Iris pigment epithelial cell (primary cell): ENCODE data around the gene CARMIL3.
"Not testable (repeated sequence)": the region's sequence is repeated elsewhere in the genome, so short reads cannot be mapped to it uniquely, and the experiment has no call there.

Source experiments
- DNase-seq: peaks from one replicate; pipeline ENCODE4 v3.0.0-alpha.2; 2011; ENCODE audit warnings: low read depth

The CARMIL3 gene

GRCh38 chr14:24095271-24096068 lies 43.7 kb downstream of the CARMIL3 start:
- peak; percentile 12 for DNase-seq

DNA sequence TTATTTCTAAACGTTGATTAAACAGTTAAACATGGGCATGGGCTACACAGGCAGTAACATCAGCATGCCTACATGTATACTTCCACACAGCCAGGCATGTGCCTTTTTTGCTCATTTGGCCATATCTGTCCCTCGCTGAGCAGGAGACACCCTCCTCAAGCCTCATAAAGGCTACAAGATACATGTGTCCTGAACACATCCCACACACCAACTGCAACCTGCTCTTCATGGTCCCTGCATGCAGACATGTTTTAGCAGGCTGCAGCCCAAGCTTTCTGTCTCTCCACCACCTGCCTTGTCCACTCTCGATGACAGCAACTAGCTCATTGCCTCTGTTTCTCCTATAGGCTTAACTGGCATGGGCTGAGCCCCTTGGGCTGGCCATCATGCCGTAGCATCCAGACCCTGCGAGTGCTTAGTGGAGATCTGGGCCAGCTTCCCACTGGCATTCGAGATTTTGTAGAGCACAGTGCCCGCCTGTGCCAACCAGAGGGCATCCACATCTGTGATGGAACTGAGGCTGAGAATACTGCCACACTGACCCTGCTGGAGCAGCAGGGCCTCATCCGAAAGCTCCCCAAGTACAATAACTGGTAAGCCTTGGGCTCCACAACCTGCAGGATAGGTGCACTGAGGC lies 44.9 kb downstream of the CARMIL3 start:
- no peak for DNase-seq

- DNase-seq = no peak
These were observed 46.6 kb downstream of the CARMIL3 start for GRCh38 chr14:24098229-24098926.

DNA sequence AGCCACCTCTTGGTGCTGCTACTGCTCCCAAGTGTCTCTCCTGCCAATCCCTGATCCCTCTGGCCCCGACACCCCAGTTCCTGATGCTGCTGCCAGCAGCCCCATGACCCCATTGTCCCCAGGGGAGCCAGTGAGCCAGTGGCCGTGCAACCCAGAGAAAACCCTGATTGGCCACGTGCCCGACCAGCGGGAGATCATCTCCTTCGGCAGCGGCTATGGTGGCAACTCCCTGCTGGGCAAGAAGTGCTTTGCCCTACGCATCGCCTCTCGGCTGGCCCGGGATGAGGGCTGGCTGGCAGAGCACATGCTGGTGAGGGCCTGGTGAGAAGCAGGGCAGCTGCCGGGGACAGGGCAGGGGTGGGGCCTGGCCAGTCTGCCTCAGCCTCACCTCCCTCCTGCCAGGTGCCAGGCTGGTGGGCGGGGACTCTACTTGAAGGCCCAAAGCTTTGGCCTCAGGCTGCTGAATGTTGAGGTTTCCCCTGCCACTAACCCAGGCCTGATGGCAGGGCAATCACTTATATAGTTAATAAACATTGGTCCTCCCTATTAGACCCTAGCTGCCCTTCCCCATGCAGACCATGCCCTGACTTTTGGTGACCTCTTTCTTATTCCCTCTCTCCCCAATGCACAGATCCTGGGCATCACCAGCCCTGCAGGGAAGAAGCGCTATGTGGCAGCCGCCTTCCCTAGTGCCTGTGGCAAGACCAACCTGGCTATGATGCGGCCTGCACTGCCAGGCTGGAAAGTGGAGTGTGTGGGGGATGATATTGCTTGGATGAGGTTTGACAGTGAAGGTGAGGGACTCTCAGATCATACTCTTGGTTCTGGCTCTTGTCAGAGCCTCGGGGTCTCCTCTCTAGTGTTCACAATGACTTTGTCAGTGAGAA lies 47.4 kb downstream of the CARMIL3 start:
- no peak for DNase-seq

GRCh38 chr14:24100197-24100981 lies 48.6 kb downstream of the CARMIL3 start:
- DNase-seq = no peak

- DNase-seq = no peak
These were observed 49.2 kb downstream of the CARMIL3 start for GRCh38 chr14:24100982-24101494.

DNA sequence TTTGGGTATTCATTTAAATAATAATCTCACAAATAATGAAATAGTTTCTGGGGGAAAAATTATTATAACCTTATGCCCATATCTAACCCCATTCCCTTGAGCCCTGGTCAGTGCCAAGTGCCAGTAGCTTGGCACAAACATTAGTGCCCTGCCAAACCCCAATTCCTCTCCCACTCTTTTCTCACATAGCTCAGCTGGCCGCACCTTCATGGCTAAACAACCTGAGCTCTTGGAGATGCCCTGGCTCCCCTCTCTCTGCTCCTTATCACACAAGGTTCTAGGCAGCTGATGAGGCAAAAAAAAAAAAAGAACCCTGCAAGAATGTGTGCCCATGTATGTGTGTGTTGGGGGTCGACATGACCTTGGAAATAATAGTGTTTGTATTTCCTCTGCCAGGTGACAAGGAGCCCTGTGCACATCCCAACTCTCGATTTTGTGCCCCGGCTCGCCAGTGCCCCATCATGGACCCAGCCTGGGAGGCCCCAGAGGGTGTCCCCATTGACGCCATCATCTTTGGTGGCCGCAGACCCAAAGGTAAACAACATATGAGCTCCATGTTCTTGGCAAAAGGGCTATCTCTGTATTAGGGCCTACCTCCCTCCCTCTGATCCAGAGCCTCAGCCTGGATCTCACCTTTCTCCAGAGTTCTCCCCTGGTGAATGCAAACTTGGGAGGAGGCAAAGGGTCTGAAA lies 50.7 kb downstream of the CARMIL3 start:
- no peak for DNase-seq

DNA sequence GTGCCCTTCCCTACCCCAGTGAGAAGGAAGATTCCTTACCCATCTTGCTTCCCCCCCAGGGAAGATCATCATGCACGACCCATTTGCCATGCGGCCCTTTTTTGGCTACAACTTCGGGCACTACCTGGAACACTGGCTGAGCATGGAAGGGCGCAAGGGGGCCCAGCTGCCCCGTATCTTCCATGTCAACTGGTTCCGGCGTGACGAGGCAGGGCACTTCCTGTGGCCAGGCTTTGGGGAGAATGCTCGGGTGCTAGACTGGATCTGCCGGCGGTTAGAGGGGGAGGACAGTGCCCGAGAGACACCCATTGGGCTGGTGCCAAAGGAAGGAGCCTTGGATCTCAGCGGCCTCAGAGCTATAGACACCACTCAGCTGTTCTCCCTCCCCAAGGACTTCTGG lies 51.6 kb downstream of the CARMIL3 start:
- DNase-seq = no peak

- DNase-seq = not testable (repeated sequence)
These were observed 53.9 kb downstream of the CARMIL3 start for GRCh38 chr14:24105609-24106239.

DNA sequence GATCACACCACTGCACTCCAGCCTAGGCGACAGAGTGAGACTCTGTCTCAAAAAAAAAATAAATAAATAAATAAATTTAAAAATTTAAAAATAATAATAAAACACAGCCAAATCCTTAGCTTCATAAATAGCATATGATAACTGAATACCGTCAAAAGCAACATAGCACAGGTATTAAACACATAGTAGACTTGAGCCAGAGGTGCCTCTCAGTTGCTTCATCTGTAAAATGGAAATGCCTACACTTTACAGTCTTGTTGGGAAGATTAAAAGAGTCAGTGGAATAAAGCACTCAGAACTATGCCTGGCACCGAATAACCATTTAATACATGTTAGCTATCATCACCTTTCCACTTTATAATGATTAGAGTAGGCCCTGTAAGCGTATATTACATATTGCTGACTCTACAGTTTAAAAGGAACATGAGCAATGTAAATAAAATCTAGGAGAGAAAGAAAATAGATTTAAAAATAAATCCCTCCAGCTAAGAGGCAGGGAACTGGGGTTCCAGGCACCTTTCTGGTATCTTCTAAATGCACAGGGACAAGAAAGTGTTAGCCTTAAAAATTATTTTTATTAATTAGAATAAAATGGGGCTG lies 55.0 kb downstream of the CARMIL3 start:
- no peak for DNase-seq

GRCh38 chr14:24108336-24108874 lies 56.6 kb downstream of the CARMIL3 start:
- no peak for DNase-seq

DNA sequence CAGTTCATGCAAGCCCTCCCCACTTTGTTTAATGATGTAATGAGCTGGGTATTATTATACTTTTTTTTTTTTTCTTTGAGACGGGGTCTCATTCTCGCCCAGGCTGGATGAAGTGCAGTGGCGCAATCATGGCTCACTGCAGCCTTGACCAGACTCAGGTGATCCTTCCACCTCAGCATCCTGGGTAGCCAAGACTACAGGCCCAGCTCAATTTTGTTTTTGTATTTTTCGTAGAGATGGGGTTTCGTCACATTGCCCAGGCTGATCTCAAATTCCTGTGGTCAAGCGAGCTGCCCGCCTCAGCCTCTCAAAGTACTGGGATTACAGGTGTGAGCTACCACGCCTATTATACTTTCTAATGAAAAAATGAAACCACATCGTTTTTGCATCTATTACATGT lies 58.3 kb downstream of the CARMIL3 start:
- no peak for DNase-seq

GRCh38 chr14:24110523-24110922 lies 58.7 kb downstream of the CARMIL3 start:
- no peak for DNase-seq

- peak; percentile 12 for DNase-seq
These were observed 61.6 kb downstream of the CARMIL3 start for GRCh38 chr14:24113379-24113800.

GRCh38 chr14:24113801-24114531 lies 62.2 kb downstream of the CARMIL3 start:
- peak; percentile 93 for DNase-seq

DNA sequence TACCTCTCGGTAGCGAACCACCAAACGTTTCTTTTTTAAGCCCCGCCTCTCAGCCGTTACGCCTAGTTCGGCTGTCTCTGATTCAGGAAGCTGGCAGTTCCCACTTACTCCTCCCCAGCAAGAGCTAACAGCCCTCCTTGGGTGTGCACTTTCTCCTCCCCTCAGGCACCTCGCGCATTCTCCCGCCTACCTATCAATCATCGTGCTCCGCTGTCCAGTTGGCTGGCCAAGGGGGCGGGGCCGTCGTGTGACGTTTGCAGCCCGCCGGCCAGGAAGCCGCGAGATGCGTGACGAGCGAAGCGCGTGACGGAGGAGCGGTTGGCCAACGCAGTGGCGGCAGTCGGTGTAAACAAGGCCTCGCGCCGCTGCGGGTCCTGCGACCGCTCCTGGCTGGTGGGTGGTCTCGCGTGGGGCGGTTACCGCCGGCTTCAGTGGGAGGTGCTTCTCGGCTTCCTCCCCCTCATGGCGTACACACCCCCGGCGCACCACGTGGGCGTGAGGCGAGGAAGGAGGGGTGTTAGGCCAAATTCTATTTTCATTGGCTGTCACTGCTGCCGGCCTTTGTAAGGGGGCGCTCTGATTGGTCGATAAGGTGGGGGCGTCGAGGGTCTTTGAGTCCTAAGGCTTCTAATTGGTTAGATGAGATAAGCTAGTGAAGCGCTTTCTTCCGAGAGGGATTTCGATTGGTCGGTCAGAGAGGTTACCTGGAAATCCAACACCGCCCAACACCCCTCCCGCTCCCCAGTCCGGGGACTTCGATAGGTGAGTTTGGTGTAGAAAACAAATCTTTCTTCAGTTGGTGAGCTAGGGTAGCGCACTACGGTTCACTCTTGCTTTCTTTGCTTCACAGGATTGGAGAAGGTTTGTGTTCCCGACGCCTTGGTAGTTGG lies 63.0 kb downstream of the CARMIL3 start, which contains the start of the genes DCAF11 and NRL:
Gene DCAF11 (plus strand): TSS at position 246 of the 890 bp plus-strand sequence. CDS start 818 bp downstream, outside the sequence.
Gene NRL (minus strand): TSS at position 418 of the 890 bp plus-strand sequence. CDS start 32,101 bp downstream, outside the sequence.
- peak; percentile 100 for DNase-seq
